Measurements from ENCODE around the gene HLX.

The HLX gene, protein sequence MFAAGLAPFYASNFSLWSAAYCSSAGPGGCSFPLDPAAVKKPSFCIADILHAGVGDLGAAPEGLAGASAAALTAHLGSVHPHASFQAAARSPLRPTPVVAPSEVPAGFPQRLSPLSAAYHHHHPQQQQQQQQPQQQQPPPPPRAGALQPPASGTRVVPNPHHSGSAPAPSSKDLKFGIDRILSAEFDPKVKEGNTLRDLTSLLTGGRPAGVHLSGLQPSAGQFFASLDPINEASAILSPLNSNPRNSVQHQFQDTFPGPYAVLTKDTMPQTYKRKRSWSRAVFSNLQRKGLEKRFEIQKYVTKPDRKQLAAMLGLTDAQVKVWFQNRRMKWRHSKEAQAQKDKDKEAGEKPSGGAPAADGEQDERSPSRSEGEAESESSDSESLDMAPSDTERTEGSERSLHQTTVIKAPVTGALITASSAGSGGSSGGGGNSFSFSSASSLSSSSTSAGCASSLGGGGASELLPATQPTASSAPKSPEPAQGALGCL

DNA sequence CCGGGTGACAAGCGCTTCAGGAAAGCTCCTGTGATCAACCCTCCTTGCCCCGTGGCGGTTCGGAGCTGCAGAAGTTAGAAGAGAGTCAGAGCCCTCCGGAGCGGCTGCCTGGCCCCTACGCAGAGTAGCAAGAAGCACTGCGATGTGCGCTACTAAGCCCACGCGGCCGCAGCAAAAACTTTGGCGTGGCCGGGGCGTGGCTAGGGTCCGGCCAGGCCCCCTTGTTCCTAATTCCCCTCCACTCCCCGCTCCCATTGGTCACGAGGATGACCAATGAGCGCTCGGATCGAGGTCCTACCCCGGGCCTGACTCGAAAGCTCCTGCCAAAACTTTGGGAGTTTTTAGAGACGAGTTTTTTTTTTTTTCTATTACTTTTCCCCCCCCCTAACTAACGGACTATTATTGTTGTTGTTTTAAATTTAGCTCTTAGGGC is at the start of gene HLX:
Gene HLX (plus strand): TSS at position 368 of the 433 bp plus-strand sequence. CDS start 415 bp downstream, outside the sequence.
- DNase-seq: peak; percentile 42

DNA sequence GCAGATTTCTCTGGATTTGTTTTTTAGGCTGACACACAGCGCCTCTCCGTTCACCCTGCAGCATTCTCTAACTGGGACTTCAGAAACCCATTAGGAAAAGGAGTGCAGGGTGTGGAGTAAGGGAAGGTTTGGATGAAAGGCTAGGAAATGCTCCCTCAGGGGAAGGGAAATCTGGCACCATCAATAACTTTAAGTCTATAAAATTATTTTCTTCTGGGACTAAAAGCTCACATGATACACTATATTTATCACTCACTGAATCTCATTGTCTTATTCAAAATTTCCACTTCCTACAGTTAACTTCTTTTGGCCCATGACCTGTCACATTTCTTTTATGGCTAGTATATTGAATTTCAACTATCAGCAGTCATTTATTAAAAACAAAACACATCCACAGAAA is 45.8 kb upstream of the HLX start:
- DNase-seq: no peak

DNA sequence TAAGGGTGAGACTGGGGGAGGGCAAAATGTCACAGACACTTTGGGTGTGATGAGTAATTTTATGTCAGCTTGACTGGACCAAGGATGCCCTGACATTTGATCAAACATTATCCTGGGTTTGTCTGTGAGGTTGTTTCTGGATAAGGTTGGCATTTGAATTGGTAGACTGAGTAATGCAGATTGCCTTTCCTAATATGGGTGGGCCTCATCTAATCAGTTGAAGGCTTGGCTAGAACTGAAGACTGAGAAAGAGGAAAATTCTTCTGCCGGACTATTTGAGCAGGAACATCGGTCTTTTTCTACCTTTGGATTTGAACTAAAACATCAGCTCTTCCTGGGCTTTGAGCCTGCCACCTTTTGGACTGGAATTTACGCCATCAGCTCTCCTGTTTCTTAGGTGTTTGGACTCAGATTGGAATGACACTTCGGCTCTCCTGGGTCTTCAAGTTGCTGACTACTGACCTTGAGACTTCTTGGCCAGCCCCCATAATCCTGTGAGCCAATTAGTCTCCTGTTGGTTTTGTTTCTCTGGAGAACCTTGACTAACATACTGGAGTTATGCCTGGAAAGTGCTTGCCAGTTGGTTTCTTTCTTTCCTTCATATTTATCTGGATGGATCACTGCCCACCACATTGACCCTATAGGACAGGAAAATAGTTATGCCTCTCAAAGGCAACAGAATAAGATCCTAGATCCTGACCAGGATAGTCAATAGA is 44.9 kb upstream of the HLX start:
- no peak for DNase-seq

DNA sequence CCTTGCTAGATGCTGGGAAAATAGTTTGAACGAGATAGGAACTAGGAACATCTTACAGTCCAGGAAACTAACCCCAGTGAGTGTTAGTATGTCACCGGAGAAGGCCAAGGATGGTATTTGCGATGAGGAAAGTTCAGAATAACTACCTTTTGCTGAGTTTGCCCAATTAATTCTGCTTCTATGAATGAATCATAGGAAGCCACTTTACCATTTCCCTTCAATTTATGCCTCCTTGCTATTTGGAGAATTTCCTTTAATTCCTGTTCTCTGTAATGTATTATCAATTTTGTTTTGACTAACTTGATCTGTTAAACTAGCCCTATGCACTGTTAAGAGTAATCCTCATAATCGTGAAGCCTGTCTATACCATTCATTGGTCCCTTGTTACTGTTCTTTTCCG is 40.7 kb upstream of the HLX start:
- DNase-seq: no peak

DNA sequence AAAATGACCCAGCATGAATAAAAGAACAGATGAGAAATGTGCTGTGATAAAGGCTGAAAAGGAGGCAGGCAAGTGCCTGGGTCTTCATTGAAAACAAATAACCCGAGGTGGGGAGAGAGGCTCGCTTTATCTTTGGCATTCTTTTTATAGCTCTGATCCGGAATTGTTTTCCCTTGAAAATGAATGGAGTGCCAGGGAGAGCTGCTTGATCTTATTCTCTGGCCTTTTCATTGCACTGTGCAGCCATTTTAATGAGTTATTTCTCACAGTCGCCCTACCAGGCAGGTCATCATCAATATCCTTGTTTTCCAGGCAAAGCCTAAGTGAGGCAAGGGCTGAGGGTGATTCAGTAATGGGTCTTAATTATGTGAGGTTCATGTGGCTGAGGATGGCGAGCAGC is 39.8 kb upstream of the HLX start:
- no peak for DNase-seq

DNA sequence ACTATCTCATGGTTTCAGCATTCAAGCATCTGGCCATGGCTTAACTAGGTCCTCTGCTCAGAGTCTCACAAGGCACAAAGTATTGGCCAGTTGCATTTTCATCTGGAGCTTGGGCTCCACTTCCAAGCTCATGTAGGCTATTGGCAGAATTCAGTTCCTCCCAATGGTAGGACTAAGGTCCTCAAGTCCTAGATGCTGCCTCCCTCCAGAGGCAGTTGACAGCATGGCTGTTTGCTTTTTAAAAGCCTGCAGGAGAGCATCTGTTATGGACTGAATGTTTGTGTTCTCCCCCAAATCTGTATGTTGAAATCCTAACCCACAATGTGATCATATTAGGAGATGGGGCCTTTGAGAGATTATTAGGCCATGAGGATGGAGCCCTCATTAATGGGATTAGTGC is 38.0 kb upstream of the HLX start:
- peak; percentile 27 for DNase-seq

DNA sequence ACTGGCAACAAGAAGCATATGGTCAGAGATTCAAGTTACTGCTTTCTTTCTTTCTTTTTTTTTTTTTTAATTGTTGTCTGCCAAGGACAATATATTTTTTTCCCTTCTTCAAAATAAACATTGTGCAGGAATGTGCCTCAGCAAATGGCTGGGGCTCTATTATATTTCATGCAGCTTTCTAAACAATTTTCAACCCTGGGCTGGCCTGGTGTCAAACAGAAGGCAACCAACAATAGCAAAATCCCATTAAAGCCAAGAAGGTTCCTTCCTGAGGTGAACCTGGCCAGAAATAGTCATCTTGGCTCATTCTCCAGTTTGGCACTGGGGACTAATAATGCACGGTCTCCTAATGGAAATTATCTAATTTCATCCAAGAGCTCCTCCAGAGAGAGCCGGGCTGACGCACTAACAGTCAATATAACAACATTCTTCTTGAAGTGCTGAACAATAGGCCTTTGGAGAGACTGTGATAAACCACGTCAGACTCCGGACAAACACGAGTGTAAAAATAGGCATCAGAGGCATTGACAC is 35.7 kb upstream of the HLX start:
- DNase-seq: no peak

DNA sequence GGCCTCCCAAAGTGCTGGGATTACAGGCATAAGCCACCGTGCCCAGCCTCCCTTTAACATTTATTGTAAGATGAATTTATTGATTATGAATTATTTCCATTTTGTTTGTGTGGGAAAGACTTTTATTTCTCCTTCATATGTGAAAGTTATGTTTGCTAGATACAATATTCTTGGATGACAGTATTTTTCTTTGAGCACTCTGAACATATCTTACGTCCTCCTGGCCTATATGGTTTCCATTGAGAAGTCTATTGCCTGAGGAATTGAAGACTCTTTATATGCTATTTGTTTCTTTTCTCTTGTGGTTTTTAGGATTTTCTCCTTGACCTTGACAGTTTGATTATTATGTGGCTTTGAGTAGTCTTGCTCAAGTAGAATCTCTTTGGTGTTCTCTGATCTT is 26.8 kb upstream of the HLX start:
- DNase-seq: no peak

DNA sequence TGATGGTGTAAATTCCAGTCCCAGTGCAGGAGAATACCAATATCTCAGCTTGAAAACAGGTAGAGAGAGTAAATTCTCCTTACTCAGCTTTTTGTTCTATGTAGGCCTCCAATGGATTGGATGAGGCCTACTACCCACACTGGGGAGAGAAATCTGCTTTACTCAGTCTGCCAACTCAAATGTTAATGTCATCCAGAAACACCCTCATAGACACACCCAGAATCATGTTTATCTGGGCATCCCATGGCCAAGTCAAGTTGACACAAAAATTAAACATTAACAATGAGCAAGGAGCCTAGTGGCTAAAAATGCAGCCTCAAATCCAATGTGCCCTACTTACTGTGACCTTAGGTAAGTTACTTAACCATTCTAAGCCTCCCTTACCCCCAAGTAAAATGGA is 6.9 kb upstream of the HLX start:
- no peak for DNase-seq

DNA sequence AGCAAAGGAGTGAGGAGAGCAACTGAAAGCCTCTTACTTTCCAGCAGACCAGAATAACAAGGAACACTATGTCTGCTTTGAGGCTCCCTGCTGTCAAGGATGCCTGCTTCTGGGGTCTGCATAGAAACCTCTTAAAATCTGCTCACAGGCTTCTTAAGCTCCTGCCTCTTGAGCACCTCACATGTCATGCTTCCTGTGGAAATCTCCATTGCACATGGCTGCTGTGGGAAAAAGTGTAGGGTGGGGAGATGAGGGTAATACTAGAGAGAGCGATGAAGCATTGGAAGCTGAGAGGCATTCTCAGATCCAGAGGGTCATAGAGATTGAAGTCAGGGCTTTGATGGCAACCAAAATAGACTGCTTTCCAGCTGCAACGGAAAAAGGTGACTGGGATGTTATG is 6.2 kb upstream of the HLX start:
- no peak for DNase-seq

DNA sequence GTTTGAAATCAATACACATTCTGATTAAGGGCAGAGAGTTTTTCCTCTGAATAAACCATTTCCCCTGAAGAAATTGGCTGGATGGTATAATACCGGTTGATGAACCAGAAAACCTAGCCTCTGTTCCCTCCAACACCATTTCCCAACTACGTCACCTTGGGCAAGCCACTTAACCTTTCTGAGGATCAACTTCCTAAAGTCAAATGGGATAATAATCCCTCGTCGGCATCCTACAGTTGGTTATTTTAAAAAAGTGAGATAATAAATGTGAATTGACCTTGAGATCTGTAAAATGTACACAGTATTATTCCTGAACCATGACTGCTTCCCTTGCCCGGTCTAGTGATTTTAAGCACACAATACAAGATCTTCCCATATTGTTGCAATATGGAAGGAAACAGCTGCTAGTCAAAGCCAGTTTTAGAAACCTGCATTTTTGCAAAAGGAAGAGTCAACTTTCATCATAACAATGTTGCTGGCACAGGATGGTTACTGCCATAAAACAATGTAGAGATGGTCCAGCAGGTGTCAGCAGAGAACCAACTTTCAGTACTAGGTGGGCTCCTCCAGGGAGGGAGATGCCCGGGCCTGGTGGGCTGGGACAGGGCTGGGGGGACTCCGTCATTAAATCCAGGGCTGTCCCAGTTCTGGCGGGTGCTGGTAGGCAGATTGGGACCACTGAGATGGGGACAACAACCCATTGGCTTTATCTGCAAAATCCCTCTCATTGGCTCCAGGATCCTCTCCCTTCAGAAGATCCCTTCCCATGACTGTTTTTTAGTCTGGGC is 5.2 kb upstream of the HLX start:
- peak; percentile 58 for DNase-seq

DNA sequence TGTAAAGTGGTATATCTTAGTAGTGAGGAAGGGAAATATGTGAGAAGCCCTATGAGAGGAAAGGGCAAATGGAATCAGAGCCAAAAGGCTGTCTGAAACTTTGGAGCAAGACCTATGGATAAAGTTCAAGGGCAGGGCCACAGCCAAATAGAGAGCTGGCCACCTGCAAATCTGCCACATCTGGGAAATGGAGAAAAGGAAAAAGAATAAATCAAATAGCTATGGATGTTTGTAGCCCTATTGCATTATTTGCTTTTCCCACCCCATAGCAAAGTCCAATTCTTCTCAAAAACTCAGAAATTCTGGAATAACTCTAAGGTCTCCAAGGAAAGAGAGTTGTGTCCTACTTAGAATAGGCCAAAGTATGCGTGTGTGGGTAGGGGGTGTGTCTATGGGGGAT is 4.0 kb upstream of the HLX start:
- DNase-seq: no peak

DNA sequence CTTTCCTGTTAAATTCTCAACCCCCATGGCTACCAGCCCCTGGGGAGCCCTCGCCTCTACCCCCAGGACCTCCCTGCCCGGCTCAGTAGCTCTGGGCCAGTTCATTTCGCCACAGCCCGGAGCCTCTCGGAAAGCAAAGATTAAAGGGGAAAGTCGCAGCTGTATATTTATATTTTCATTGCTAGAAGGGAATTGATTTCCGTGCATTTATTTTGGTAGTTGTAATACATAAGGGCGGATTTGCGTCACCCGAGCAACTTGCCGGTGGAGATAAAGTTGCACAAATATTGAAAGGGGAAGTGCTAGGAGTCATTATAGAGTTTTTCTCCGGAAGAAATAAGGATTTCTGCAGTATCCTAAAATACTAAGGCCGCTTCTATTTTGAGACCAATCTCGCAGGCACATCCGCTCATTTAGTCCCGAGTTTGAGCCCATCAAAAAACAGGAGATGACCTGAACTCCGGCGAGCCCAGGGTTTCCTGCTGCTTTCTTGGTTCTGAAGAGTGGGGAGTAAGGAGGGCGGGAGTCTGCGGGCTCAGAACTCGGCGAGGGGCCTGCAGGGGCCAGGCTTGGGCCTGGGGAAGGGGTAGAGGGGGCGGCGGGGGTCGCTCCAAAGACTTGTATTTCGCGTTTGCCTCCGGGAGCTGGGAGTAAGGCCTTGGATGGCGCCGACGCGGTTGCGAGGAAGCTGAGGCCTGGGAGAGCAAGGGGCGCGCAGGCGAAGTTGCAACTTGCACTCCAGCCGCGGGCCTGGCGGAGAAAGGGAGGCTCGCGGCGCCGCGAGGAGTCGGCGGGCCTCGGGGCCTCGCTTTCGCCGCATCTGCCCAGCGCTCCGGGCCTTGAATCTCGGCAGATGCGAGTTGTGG is 2.5 kb upstream of the HLX start:
- DNase-seq: peak; percentile 54

DNA sequence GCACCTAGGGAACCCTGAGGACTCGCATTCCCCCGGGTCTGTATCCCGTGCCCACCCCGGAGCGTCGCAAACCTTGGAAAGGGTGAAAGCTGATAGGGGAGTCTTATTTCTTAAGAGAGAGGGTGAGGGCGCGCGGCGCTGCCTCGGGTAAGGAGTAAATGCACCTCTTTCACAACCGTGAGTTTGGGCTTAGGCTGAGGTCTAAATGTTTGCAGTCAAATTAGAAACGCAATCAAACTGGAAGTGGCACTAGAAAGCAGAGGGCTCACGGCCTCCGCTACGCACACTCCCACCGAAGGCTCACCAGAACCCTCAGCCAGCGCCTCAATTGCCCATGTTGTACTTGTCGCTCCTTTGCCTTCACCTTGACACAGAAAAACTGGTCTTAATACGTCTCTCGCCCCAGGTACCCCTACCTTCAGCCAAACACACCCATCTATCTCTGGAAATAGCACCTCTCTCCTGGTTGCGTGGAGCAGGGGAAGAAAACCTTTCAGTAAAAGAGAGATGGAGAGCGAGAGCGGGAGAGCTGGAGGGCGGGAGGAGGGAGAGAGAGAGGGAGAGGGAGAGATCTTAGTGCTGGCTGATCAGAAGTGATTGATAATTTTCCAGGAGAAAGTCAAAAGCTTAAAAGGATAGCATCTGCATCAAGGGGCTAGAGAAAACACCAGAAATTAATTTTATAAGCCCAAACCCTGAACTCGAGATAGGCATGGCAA is 1.7 kb upstream of the HLX start:
- peak; percentile 54 for DNase-seq

DNA sequence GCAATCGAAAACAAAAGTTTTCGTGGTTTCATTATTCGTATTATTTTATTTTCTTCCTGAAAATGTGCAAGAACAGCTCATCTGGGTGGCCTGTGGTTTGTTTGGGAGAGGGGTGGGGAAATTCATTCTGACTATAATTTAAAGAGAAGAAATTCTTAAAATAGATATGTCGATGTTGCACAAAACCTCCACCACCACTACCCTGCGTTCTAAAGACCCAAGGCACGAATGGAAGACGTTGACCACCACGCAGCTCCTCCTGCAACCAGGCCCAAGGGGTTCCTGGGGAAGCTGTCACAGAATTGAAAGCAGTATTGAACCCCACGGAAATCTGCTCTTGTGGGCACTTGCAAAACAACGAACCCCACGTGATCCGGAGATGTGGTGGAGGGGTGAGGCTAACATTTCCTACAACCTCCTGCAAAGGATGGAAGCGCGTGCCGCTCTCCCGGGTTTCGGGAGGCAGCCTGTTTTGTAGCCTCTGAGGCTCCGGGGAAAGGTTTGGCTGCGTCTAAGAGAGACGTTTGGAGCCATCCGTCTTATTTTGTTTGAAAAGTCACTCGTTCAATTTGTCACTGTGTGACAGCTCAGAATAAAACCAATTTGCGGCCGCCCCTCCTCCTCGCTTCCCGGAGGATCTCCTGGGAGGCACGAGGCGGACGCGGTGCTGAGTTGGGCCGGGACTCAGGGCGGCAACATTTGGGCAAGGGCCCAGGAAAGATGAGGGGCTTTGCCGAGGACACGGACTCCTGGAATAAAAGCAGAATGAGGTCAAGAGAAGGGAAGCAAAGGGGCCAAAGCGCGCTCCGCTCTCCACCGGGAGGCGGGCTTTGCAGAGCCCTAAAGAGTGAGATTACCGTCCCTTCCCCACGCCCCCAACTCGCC is 810 bp upstream of the HLX start:
- peak; percentile 42 for DNase-seq

DNA sequence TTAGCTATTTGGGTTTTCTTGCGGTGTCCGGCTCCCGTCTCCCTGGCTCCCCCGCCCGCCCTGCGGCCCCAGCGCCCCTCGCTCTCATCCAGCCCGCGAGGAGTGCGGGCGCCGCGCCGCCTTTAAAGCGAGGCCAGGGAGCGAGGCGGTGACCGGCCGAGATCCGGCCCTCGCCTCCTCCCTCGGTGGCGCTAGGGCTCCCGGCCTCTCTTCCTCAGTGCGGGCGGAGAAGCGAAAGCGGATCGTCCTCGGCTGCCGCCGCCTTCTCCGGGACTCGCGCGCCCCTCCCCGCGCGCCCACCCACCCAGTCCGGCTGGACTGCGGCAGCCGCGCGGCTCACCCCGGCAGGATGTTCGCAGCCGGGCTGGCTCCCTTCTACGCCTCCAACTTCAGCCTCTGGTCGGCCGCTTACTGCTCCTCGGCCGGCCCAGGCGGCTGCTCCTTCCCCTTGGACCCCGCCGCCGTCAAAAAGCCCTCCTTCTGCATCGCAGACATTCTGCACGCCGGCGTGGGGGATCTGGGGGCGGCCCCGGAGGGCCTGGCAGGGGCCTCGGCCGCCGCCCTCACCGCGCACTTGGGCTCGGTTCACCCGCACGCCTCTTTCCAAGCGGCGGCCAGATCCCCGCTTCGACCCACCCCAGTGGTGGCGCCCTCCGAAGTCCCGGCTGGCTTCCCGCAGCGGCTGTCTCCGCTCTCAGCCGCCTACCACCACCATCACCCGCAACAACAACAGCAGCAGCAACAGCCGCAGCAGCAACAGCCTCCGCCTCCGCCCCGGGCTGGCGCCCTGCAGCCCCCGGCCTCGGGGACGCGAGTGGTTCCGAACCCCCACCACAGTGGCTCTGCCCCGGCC is 492 bp downstream of the HLX start:
- DNase-seq: peak; percentile 73

DNA sequence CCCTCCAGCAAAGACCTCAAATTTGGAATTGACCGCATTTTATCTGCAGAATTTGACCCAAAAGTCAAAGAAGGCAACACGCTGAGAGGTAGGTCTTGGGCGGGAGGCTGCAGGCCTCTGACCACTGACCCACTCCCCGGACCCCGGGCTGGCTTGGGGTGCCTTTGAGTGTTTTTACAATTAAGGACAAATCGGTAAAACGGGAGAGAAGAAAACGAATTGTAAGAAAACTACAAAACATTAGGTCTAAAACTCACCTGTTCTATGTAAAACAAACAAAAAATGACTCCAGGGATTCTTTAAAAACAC is 1.1 kb downstream of the HLX start:
- DNase-seq: no peak

DNA sequence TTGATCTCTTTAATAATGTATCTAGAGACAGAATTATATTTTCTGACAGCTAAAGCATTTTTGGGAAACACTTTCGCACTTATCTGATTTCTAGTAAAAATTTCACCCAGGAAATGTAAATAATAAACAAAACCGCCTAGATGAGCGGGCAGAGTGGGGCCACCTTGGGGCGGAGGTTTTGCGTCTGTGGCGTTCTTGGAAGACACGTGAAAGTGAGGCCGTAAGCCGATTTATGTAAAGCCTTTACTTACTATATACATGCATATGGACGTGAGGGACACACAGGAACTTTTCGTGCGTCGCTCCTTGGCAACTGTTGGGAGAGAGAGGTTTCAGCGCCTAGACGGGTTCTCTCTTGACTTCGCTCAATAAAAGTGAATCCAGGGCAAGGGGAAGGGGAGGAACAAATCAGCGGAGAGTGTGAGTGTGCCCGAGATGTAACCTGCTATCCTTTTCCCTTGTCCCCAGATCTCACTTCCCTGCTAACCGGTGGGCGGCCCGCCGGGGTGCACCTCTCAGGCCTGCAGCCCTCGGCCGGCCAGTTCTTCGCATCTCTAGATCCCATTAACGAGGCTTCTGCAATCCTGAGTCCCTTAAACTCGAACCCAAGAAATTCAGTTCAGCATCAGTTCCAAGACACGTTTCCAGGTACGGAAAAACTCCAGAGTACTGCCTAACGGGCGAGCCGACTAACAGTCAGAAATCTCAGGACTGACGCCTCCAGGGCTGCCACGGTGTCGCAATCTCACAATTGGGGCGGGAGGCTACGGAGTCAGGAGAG is 1.7 kb downstream of the HLX start:
- DNase-seq: peak; percentile 62
